ENCODE measurements around the gene RASGRF1. TPM values are rescaled to one million over a fixed set of nuclear protein-coding genes. Genes with fewer than 3 reads are reported as not detected.

Gene RASGRF1
- total RNA-seq, 1 donor from 2014 or later: 82.6 TPM

DNA sequence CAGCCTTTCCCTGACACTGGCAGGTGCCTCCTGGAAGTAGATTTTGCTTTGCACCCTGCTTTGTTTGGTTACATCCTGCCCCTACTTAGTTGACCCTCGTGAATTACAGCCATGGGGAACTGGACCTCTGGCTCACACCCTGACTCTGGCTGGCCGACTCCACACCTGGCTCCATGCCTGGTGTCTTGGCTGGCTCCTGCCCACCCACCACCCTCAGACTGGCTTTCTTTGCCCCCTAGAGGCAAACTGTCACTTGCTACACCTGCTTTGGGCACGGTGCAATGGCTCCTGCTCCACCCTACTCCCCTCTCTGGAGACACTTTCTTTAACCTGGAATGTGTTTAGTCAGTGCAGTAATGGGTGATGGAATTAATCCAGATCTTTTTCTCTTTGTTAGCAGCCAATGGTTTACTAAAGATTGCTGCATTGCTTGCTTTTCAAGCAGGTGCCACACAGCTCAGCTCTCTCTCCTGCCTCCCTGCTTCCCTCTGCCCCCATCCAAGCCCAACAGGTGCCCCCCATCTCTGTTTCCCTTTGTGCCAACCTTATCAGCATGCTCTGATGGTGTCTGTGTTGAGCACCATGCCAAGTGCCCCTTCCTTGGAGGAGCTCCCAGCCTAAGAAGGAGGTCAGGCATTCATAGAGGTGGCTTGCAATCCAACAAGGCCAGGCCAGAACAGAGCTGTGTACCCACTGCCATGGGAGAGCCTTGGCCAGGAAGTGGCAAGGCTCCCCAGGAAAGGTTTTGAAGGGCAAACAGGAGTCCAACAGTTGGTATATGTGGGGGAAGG is 38.4 kb downstream of the RASGRF1 start:
- TF ChIP-seq, protein P1, sequence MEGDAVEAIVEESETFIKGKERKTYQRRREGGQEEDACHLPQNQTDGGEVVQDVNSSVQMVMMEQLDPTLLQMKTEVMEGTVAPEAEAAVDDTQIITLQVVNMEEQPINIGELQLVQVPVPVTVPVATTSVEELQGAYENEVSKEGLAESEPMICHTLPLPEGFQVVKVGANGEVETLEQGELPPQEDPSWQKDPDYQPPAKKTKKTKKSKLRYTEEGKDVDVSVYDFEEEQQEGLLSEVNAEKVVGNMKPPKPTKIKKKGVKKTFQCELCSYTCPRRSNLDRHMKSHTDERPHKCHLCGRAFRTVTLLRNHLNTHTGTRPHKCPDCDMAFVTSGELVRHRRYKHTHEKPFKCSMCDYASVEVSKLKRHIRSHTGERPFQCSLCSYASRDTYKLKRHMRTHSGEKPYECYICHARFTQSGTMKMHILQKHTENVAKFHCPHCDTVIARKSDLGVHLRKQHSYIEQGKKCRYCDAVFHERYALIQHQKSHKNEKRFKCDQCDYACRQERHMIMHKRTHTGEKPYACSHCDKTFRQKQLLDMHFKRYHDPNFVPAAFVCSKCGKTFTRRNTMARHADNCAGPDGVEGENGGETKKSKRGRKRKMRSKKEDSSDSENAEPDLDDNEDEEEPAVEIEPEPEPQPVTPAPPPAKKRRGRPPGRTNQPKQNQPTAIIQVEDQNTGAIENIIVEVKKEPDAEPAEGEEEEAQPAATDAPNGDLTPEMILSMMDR (IDR thresholded peaks at IDR 0.05): no peak
- intact Hi-C loops (cut with DNase I): no loop called here
- no peaks in the 10 kb centered on the region for H3K9me3 ChIP-seq
- H3K4me3 ChIP-seq: no peak overlapping the region
- H3K36me3 ChIP-seq: no peaks in the 10 kb centered on the region
- DNase-seq (no peak), ATAC-seq (no peak)
- no peak overlapping the region for H3K27ac ChIP-seq
- no peaks in the 10 kb centered on the region for H3K27me3 ChIP-seq (ENCODE audit: low read depth)
- H3K4me1 ChIP-seq: no peaks in the 10 kb centered on the region

DNA sequence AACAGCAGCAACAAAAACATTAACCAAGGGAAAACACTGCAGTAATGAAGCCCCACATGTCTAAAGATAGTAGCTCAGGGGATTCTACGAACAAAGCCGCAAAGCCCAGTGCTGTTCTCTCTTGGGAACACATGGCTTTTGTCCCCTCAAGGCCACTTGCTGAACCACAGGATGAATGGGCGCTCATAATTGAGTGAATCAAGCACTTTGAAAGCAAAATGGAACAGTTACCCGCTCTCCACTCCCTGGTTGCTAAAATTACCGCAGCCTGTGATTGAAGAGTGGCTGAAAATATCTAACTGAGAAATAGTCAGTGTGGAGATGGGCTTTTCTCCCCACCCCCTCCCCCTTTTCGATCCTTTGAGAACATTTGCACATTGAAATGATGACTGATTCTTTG is 39.6 kb downstream of the RASGRF1 start:
- Histone ChIP-seq H3K27me3 (ENCODE audit: low read depth) (no peaks in the 10 kb centered on the region), H3K4me1 (no peaks in the 10 kb centered on the region), H3K27ac (no peak overlapping the region), H3K4me3 (no peak overlapping the region), H3K36me3 (no peaks in the 10 kb centered on the region), H3K9me3 (no peaks in the 10 kb centered on the region)
- ATAC-seq (no peak), DNase-seq (no peak)
- TF ChIP-seq, protein P1 (IDR thresholded peaks at IDR 0.05): no peak
- intact Hi-C loops (cut with DNase I): no loop called here

DNA sequence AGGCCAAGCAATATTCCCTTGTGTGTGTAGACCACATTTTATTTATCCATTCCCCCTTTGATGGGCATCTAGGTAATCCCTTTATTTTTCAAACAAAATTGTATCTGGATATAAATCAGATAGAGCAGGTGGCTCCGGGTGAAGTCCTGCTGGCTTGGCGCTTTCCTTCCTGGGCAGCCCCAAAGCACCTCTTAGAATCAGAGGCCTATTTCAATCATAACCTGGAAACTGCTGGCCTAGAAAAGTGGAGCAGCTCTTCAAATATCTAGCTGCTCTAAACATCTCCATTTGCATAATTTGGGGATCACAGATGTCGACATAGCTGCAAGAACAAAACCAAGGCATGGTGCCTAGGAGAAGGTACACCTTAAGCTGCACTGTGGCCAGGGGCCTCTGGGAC is 40.2 kb downstream of the RASGRF1 start:
- Histone ChIP-seq H3K27ac (no peak overlapping the region), H3K4me3 (no peak overlapping the region), H3K36me3 (no peaks in the 10 kb centered on the region), H3K9me3 (no peaks in the 10 kb centered on the region), H3K27me3 (ENCODE audit: low read depth) (no peaks in the 10 kb centered on the region), H3K4me1 (no peaks in the 10 kb centered on the region)
- TF ChIP-seq, protein P1 (IDR thresholded peaks at IDR 0.05): no peak
- no peak for ATAC-seq
- intact Hi-C loops (cut with DNase I): no loop called here
- DNase-seq: no peak

DNA sequence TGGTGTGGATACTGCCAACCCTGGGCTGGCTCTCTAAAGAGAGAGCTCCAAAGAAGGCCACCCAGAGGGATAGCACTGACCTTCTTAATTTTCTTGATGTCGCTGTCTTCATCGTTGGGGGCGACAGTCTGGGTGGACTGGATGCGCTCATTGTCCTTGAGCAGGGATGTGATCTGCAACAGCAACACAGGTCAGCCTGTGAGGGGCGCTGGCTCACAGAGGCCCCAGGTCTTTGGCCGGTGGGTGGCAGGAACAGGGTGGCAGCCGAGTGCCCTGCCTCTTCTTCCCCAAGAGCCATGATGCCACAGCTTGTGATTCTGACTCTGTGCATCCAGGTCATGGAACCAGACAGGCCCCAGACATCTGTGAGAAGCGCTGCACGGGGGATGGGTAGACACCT is 41.2 kb downstream of the RASGRF1 start:
- H3K4me1 ChIP-seq: no peaks in the 10 kb centered on the region
- no peak overlapping the region for H3K4me3 ChIP-seq
- intact Hi-C loops (cut with DNase I): no loop called here
- H3K9me3 ChIP-seq: no peaks in the 10 kb centered on the region
- no peak overlapping the region for H3K27ac ChIP-seq
- H3K36me3 ChIP-seq: no peaks in the 10 kb centered on the region
- DNase-seq: no peak
- TF ChIP-seq, protein P1 (IDR thresholded peaks at IDR 0.05): no peak
- ATAC-seq: no peak
- no peaks in the 10 kb centered on the region for H3K27me3 ChIP-seq (ENCODE audit: low read depth)

DNA sequence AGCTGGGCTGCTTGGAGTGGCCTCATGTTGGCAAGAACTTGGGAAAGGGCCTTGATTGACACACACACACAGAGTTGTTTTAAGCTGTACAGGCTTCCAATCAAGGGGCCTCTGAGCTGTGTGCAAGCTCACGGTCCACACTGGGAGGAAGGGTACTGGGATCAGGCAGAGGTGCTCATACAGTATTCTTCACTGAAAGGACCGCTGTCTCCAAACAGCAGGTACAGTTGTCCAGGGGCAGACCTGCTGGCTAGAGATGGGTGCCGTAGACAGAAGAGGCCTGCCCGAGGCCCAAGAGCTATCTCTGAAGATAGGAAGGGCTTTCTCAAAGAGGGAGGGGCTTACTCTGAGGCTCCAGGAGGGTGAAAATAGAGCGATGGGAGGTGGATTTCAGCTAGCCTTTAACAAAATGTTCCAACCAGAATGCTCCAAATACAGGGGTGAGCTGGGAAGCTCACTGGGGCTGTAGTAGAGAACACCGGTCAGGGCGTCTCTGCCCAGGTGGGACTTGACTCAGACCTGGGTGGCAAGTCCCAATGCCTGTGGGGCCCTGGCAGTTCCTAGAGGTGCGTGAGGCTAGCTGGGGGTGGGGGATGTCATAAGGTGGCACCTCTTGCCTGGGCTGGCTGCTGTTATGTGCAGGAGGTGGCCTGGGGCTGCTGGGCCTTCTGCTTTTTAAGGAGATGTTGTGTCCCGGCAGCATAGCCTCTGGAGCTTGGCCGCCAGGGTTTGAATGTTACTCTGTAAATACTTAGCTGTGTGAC is 42.7 kb downstream of the RASGRF1 start:
- H3K27ac ChIP-seq: no peak overlapping the region
- no peak overlapping the region for H3K4me3 ChIP-seq
- H3K36me3 ChIP-seq: no peaks in the 10 kb centered on the region
- H3K27me3 ChIP-seq (ENCODE audit: low read depth): no peaks in the 10 kb centered on the region
- no peaks in the 10 kb centered on the region for H3K9me3 ChIP-seq
- DNase-seq (no peak), ATAC-seq (no peak)
- TF ChIP-seq, protein P1 (IDR thresholded peaks at IDR 0.05): no peak
- intact Hi-C loops (cut with DNase I): no loop called here
- no peaks in the 10 kb centered on the region for H3K4me1 ChIP-seq
